ENCODE data around the gene PARP16.
A peak's percentile ranks its signal among the peaks of the same experiment; 100 is the strongest.

The PARP16 gene

GRCh38 chr15:65310431-65311137 is 23.9 kb upstream of the PARP16 start:
- DNase-seq, result no peak

DNA sequence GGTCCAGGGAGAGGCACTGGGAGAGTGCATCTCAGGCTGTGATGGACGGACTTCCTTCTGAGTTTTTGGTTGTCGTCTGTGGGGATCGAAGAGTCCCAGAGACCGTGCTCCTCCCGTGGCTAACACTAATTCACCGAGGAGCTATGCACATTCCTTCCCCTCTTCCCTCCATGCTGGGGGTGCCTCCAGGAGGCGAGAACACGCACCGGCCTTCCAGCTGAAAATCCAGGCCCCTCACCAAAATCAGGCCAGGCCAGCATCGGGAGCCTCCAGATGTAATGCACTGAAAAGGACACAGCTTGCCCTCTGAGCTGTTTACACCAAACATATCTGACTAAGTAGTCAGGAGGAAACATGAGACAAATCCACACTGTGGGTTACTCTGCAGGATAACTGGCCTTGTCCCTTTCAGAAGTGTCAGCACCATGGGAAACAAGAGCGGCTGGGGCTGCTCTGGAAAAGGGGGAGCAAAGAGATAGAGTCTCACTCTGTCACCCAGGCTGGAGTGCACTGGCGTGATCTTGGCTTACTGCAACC is 23.3 kb upstream of the PARP16 start:
- DNase-seq, result no peak

- DNase-seq, result no peak
Measured at GRCh38 chr15:65307978-65308377, 21.3 kb upstream of the PARP16 start.

DNA sequence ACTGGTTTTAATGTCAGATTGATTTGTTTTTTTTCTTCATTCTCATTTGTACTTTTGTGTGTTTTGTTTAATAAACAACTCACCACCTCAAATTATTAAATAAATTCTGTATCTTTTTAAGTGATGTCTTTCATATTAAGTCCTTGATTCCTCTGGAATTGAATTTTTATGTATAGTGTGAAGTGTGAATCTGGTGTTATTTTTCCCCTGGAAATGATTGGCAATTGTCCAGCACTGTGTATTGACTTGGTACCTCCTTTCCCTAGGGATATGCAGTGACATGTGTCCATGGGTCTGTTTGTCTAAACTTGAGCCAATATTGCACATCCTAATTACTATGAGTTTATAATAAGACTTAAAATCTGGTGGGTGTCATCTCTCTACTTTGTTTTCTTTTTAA is 19.9 kb upstream of the PARP16 start:
- DNase-seq, result no peak

- DNase-seq, result no peak
Measured at GRCh38 chr15:65305776-65306175, 19.1 kb upstream of the PARP16 start.

DNA sequence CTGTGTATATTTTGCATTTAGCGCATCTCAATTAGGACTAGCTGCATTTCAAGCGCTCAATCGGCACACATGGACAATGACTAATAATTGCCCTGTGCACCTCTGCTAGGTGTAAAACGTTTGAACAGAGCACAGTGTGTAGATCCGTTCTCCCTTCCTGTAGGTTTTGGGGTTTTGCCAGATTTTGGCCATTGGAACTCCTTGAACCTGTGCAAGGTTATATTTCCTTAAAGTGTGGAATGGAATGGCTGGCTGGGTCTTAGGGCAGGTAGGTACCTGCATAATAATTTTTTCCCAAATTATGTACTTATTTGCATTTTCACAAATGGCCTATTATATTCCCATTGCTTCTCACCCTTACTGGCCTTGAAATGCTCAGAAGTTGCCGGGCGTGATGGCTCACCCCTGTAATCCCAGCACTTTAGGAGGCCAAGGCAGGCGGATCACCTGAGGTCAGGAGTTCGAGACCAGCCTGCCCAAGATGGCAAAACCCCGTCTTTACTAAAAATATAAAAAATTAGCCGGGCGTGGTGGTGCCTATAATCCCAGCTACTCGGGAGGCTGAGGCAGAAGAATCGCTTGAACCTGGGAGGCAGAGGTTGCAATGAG is 18.6 kb upstream of the PARP16 start:
- no peak for DNase-seq

GRCh38 chr15:65304381-65305149 is 17.9 kb upstream of the PARP16 start, which contains the start of gene RNU5B-1:
TSS of gene RNU5B-1 (plus strand) at chr15:65304677.
- peak; percentile 87 for DNase-seq

DNA sequence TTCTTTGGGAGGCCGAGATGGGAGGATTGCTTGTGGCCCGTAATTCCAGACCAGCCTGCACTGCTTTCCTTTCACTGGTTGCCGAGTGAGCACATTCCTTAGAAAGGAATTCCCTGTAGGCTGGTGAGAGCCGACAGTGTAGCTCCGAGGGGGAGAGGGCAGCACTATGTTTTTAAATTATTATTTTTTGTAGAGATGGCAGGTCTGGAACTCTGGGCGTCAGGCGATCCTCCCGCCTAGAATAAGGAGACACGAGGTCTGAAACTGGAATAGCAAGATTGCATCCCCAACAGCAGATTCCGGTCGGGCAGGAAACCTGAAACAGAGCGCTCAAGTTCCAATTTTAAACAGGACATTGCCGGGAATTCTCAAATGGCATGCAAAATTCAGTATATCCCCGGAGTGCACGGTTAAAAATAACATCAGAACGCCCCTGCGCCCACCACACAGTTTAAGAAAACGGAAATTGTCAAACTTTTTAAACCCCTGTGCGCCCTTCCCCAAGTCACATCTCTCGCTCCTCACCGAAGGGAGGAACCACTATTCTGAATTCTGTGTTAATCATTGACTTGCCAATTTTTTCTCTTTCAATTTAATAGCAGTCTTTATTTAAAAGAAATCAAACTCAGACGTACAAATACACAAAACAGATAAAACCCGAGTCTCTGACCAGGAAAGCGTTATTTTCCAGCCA is 17.2 kb upstream of the PARP16 start:
- no peak for DNase-seq

GRCh38 chr15:65302061-65302460 is 15.4 kb upstream of the PARP16 start:
- DNase-seq, result no peak

DNA sequence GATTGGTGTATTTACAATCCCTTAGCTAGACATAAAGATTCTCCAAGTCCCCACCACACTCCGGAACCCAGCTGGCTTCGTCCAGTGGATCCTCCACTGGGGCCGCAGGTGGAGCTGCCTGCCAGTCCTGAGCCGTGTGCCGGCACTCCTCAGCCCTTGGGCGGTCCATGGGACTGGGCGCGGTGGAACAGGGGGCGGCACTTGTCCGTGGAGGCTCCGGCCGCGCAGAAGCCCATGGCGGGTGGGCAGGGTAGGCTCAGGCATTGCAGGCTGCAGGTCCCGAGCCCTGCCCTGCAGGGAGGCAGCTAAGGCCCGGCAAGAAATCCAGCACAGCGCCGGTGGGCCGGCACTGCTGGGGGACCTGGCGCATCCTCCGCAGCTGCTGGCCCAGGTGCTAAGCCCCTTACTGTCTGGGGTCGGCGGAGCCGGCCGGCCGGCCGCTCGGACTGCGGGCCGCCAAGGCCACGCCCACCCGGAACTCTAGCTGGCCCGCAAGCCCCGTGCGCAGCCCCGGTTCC is 14.3 kb upstream of the PARP16 start:
- DNase-seq, result no peak

- no peak for DNase-seq
Measured at GRCh38 chr15:65298731-65299130, 12.0 kb upstream of the PARP16 start.

- no peak for DNase-seq
Measured at GRCh38 chr15:65292938-65293518, 6.3 kb upstream of the PARP16 start.

DNA sequence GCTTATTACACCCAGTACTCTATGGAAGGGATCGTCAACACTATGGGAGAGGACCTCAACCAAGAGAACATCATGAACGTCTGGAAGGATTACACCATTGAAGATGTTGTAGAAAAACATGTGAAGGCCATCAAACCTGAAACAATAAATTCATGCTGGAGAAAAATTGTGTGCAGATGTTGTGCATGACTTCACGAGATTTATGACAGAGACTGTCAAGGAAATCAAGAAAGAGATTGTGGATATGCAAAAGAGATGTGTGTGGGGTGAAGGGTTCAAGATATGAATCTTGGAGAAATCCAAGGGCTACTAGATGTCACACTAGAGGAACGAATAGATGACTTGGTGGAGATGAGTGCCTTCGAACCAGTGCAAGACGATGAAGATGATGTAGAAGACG is 3.5 kb upstream of the PARP16 start:
- no peak for DNase-seq

- DNase-seq, result no peak
Measured at GRCh38 chr15:65289261-65289854, 2.7 kb upstream of the PARP16 start.

GRCh38 chr15:65287520-65287855 is 805 bp upstream of the PARP16 start:
- no peak for DNase-seq

- DNase-seq, result no peak
Measured at GRCh38 chr15:65286069-65286703, 497 bp downstream of the PARP16 start.

- DNase-seq, result no peak
Measured at GRCh38 chr15:65285291-65286068, 1.2 kb downstream of the PARP16 start.

DNA sequence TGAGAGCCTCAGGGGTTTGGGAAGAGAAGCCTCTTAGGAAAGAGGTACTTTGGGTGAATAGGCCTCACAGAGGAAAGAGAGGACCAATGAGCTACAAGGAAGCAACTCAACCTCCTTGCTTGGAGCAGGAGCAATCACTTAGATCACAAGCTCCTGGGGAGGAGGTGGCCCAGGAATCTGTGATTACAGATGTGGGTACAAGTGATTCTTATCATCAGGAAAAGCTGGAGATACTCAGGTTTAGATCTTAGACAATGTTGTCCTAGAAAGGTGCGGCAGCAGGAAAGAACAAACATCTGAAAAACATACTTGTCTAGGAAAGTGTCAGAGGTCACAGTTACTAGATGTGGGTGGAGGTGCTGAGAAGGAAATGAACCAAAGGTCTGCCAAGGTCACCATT is 8.2 kb downstream of the PARP16 start:
- no peak for DNase-seq

DNA sequence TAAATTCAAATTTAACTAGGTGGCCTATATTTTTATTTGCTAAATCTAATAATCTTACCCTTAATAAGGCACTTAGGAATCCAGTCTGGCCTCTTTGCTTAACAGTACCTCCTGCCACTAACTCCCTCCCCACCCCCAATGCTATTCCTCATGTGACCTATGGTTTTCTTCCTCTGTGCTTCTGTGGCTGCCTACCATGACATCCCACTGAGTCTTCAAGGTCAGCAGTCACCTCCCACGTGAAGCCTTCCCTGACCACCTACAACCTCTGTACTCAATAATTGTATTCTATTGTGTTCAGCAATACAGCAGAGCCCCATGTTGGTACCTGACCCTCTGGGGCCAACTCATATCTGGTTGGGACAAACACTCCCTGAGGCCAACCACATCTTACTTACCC is 9.7 kb downstream of the PARP16 start:
- no peak for DNase-seq

- no peak for DNase-seq
Measured at GRCh38 chr15:65275728-65276126, 11.0 kb downstream of the PARP16 start.

Measured in NCI-H1436 (cell line).